SIG-M5 treated with dmso at 0.1 percent for 504 hours (cell line): ENCODE data around the gene RAB22A.
A peak's percentile ranks its signal among the peaks of the same experiment; 100 is the strongest.
"Not testable (repeated sequence)": the region's sequence is repeated elsewhere in the genome, so short reads cannot be mapped to it uniquely, and the experiment has no call there.

Experiments
- DNase-seq: peaks from one replicate; lab custom pipeline; 2025; ENCODE audit not compliant: unreplicated experiment; lab: John Stamatoyannopoulos, UW

The RAB22A gene

DNA sequence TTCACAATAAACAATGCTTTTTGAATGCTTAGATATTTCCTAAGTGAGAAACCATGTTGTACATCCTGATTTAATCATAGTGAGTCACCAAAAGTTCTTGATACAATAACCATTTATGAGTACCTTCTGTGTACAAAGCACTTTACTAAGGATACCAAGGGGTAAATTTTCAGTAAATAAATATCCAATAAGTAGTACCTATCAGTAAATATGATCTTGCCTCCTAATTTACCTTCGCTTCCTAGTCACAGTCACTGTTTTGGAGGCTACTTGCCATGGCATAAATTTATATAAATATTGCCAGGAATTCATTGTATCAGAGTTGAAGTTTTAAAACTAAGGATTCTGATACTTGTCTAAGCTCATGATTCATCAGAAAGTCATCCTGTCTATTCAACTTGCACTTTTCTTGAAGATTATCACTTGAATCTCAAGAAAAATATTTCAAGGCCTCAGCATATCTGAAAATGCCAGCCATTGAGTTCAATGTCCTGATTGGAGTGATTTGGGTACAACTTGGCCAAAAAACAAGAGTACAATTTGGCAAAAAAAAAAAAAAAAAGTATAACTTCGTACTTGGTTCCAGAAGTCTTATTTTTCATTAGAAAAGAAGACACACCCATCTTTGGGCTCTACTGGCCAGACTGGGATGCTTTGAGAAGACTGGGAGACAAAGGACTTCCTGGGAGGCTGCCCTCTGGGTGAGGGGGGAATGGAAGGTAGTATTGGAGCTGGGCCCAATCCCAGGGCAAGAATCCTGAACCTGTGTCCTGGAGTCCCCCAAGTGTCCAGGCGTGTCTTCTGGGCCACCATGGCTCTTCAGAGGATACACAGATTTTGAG, 32.8 kb downstream of the RAB22A start:
- DNase-seq: peak; percentile 59

DNA sequence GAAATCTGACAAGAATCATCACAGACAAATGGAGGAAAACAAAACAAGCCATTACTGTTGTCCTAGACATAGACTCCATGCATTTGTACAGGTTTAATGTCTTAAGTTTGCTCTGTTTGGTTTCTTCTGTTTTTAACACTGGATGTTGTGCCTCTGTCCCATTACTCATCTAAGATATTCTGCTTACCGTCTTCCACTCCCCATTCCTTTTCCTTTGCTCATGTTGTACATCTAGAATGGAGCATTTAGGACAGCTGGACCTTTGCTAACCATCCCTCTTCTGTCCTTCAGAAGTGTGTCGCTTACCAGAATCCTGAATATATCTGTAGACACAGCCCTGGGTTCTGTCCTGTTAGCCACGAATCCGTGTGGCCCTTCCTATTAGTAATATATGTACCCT, 35.2 kb downstream of the RAB22A start:
- no peak for DNase-seq

DNA sequence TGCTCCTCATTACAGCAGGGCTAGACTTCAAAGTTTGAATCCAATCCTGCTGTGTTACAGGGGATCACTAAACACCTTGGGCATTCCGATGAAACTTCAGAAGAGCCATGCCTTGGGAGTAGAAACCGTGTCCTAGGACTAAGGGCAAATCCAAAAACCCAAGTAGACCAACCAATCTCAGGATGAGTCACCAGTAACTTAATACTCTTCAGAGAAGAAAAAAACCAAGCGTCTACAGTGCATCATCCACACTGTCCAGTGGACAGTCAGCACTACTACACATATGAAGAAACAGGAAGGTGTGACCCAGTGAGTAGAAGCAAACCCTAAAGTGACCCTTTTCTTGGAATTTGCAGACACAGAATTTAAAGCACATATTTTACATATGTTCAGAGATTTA, 40.1 kb downstream of the RAB22A start:
- DNase-seq: no peak

DNA sequence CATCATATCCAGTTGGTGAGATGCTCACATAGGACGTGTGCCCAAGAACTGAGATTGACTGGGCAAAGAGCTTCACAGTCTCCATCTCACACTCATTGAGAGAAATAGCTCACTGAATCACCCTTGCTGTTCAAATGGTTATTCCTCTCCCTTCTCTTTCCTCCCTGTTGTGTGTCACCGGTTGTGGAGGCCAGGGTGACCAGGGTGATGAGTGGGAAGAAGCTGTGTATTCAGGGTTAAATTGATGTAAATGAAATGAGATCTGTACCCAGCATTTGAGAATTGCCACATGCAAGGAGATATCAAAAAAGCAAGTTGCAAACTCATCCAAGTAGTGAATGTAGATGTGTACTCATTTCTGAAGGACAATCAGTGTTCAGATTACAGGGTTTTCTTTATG, 43.0 kb downstream of the RAB22A start:
- DNase-seq: no peak

DNA sequence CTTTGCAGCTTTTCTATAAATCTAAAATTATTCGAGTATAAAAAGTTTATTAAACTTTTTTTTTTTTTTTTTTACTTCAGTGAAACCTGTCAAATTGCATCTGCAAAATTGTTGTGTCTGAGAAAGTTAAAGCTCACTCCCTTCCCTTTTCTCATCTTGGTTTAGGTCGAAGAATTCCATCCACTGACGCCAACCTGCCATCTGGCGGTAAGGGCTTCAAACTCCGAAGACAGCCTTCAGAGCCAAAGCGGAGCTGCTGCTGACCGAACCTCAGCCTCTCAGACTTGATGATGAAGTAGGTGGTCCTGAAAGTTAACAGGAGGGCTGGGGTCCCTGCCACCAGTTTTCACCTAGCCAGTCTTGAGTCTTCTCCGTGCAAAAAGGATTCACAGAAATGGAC, 49.9 kb downstream of the RAB22A start:
- no peak for DNase-seq

DNA sequence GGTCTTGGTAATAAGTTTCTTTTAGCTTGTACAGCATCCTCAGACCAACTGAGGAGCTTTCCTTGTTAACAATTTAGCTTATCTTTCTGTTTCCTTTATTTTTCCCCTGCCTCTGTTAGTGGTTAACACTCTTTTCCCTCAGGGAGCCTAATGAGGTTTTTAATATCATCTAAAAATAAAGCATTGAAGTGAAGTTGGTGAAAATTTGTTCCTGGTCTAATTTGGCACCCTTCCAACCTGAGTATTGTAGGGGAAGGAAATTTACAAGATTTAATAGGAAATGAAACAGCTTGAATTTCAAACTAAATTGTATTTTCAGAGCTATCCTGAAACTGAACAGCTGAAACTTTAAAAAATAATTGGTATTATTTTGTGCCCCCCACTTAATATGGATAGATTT, 51.4 kb downstream of the RAB22A start:
- DNase-seq: no peak

DNA sequence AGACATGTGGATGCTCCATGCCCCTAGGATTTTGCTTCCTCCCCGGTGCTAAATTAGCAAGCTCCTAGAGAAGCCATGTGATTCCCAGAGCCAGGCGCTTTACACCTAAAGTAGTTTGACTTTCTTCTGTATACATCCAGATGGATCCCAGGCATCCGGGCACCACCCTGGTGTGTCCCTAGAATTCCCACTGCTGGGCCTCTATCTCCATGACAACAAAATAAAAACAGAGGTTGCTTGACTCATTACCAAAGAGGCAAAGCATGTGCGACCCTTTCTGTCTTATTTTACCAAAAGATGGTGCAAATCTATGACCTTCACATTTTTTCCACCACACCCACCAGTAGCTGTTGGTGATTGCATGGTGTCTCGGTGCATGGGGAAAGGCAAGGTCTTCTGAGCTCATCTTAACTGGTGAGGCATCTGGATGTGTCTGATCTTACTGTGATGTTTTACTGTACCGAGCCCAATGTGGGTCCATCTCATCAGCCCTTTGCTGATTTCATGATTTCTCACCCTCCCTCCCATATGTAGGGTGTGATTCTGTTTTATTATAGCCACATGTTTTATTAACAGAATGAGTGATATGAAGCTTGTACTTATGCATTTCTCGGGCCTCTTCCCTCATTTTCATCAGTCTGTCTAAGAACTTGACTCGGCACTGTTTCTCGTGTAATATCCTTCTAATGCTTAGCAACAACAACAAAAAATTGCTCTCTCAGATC, 52.1 kb downstream of the RAB22A start:
- no peak for DNase-seq

DNA sequence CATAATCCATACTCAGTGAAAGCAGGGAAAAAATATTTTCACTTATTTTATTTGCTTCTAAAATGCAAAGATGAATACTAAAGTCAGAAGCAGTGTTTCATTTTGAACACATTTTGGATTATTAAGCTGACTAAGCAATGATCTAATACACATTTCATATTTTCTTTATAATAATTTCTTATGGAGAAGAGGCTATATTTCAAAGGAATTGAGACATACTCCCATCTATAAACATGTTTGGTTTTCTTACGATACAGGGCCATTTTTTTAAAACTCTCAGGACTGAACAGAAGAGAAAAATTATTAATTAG, 52.6 kb downstream of the RAB22A start:
- DNase-seq: no peak

DNA sequence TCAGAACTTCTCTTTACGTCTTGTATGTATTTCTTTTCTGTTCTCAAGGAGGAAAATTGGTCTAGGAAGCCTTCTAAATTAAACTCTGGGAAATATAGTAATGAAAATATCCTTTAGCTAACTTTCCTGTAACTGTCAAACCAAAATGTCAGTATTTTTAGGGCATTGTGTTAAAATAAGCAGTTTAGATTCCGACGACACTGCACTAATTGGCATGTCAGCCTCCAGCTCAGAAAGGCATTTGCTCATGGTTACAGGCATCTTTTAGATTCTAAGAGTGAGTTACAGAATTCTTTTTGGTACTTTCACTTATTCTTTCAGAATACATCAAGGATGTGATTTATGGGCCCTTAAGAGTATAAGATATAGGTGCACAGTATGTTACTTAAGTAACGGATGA, 53.5 kb downstream of the RAB22A start:
- no peak for DNase-seq

DNA sequence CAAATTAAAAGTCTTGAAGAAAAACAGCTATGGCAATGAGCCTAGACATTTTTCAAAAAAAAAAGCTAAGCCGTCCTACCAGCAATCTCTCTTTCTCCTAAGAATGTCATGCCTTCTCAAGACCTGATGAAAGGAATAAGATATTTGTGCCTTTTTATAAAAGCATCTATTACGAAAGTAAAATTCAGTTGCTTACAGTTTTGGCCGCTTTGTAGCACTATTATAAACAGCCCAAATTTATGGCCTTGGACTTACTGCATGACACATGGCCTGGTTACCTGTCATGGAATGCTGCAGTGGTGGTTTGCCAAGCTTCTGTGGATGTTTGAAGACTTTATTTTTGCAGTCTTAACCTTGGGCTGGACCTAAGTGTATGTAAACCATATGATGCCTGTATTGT, 57.4 kb downstream of the RAB22A start:
- DNase-seq: no peak

DNA sequence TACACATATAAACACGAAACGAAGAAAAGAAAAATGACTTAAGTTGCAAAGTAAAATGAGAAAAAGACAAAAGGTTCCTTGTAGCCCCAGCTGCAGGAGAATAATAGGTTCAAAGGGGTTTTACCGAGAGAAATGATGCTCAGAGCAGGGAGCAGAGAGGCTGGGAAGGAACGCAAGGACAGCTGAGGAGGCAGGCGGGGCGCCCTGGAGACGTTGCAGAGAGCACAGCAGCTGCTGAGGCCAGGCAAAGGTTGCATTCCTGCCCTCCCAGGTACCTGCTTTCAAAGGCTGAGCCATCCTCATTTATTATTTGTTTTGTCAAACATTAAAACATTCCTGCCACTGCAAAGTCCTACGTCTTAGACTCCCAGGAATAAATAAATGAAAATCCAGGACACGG, 63.3 kb downstream of the RAB22A start:
- DNase-seq: peak; percentile 43

DNA sequence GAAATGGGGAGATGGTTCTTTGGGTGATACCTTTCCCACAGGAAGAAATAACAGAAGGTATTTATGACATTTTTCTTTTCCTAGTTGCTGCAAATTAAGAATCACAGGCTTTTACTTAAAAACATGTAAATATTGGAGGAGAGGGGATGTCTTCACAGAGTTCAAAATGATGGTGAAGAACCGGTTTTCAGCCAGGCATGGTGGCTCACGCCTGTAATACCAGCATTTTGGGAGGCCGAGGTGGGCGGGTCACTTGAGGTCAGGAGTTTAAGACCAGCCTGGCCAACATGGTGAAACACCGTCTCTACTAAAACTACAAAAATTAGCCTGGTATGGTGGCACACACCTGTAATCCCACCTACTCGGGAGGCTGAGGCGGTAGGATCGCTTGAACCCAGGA, 63.8 kb downstream of the RAB22A start:
- DNase-seq: not testable (repeated sequence)

DNA sequence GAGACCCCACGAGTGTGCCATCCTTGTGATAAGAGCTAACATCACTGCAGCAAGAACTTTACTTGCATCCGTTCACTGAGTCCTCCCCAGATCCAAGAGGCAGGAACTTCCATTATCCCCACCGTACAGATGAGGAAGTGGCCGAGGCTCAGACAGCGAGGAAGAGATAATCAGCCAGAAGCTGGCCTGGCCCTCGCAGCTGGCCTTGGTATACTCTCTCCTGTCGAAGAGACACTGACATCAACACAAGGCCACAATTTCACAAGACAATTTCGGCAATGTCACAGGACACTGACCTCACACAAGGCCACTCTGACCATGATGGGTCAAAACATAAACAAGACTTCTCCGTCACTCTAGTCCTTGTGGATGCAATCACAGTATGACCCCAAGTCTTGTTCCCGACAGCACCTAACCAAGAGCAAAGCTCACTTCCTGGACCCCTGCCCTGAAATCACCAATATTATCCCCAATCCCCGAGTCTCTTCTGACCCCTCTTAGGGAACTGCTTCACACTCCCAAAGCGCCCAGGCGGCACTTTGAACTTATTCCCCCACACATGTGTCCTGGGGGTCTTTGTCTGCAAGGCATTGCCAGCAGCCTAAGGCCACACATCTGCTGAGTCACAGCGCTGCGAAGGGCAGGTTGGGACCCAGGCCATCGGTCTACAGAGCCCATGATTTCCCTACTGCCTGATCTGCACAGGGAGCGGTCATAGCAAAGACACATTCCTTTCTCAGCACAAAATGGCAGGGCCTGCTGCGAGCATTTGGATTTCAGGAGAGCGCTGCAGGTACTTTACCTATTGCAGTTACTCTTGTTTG, 64.7 kb downstream of the RAB22A start:
- DNase-seq: no peak

DNA sequence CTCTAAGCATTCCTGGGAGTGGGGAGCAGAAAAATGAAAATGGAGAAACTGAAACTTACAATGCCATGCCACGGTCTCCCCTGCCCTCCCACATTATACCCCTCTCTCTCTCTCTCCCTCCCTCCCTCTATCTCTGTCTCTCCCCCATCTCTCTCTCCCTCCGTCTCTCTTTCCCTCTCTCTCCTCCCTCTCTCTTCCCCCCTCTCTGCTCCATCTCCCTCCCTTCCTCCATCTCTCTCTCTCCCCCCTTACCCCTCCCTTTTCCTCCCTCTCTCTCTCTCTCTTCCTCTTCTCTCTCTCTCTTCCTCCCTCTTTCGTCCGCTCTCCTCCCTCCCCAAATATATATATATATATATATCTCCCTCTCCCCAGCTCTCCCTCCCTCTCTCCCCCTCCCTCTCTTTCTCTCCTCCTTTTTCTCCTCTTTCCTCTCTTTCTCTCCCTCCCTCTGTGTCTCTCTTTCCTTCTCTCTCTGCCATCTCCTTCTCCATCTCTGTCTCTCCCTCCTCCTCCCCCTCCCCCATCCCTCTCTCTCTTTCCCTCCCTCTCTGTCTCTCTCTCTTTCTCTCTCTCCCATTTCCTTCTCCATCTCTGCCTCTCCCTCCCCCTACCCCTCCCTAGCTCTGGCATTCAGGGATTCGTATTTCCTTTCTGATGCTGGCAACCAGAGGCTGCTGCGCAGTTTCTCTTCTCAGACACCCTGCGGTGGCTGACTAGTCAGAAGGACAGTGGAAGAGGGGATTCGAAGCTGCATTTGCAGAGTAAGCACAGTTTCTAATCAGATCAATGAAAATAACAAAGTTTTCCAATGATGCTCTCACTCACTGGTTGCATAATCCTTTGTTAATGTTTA, 65.6 kb downstream of the RAB22A start:
- no peak for DNase-seq

DNA sequence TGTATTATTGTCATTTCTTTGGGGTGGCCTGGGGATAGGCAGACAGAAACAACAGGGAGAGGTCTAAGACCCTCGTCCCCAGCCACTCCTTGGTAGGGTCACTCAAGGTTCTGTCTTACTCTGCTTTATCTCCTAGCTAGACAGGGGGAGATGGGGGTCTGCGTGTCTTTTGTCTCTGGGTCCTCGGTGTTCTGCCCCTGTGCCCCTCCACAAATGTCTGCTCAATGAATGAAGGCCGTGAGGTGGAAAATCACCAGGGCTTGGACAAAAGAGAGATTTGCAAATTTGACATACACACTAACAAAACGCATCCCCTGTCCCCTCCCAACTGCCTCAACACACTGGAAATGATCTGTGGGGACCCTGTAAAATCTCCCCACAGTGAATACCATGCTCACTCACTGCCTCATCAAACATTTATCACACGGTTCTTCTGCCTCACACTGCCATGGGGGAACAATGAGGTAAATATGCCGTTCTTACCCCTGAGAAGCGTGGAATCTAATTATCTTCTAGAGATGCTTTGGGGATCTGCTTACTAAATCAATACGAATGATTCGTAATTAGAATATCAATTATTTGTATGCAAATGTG, 66.3 kb downstream of the RAB22A start:
- DNase-seq: no peak

DNA sequence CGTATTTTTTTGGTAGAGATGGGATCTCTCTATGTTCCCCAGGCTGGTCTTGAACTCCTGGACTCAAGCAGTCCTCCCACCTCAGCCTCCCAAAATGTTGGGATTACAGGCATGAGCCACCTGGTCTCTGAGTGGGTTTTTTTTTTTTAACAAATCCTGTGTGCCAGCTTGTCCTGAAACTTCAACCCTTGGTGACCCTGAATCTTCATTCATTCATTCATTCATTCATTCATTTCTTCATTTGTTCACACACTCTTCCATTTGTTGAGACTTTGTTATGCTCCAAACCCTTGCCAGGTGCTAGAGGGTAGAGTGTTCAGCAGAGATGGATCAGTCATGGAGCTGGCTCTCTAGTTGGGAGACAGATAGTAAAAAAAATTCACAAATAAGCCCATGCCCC, 67.5 kb downstream of the RAB22A start:
- no peak for DNase-seq

DNA sequence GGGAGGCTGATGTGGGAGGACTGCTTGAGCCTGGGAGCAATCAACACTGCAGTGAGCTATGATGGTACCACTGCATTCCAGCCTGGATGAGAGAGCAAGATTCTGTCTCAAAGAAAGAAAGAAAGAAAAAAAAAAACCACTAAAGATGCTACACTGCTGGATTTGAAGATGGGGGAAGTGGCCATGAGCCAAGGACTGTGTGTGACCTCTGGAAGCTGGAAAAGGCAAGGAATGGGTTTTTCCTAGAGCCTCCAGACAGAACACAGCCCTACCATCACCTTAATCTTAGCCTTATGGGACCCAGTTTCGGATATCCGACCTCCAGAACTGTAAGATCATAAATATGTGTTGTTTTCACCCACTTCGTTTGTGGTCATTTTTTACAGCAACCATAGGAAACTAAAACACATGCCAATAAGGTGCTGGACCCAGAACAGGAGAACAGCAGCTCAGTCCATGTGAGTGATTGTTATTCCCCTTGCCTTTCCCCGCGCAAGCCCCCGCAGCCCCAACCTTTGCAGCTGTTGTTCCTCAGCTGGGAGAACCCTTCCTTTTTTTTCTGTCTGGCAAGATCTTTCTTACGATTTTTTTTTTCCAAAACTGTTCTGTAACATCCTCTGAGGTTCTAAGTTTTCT, 68.4 kb downstream of the RAB22A start:
- DNase-seq: no peak

DNA sequence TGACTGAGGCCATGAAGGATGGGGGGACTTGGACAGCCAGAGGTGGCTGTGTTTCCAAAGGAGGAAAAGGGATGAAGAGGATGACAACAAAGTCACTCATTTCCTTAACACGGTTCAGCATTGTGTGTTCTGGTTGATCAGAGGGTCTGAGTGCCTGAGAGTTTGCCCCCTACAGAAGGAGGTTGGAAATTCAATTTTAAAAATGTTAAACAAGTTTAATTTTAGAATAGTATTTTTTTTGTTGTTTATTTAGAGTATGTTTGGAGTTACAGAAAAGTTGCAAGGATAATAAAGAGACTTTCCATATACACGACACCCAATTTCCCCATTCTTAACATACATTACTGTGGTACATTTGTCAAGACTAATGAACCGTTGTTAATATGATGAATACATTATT, 69.2 kb downstream of the RAB22A start:
- DNase-seq: peak; percentile 22

DNA sequence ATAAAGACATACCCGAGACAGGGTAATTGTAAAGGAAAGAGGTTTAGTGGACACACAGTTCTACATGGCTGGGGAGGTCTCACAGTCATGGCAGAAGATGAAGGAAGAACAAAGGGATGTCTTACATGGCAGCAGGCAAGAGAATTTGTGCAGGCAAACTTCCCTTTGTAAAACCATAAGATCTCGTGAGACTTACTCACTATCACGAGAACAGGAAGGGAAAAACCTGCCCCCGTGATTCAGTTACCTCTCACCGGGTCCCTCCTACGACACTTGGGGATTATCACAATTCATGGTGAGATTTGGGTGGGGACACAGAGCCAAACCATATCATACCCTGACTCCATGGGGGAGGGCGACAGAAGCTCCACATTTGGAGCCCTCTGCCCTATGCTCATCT, 72.1 kb downstream of the RAB22A start:
- no peak for DNase-seq

DNA sequence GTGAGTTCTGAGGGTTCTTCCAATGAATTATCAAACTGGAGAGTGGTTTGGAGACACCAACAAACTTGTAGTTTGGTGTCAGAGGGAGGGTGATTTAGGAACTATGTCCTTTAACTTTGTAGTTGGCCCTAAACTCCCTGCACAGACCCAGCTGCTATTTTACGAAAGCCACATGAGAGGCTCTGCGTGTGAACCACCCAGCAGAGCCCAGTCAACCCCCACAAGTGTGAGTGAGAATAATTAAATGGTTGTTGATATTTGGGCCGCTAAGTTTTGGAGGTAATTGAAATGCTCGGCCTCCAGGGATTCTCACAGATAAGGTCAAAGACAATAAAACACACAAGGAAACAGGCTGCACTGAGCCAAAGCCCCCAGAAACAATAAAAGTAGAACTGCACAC, 72.6 kb downstream of the RAB22A start:
- no peak for DNase-seq
